T-helper 2 cell (primary cell): ENCODE data around the gene ANKRD34B.
"Not testable (repeated sequence)": the region's sequence is repeated elsewhere in the genome, so short reads cannot be mapped to it uniquely, and the experiment has no call there.

Experiments
- DNase-seq, 5 experiments: peaks; one replicate each; pipeline versions ENCODE4 v3.0.0 to v3.0.0-alpha.2; 2012 to 2022
- total RNA-seq, 2 donors: gene quantifications; one replicate each; lab custom pipeline; 2026; lab: John Stamatoyannopoulos, UW

The ANKRD34B gene
- 0 reads per million in 2 donors for total RNA-seq

DNA sequence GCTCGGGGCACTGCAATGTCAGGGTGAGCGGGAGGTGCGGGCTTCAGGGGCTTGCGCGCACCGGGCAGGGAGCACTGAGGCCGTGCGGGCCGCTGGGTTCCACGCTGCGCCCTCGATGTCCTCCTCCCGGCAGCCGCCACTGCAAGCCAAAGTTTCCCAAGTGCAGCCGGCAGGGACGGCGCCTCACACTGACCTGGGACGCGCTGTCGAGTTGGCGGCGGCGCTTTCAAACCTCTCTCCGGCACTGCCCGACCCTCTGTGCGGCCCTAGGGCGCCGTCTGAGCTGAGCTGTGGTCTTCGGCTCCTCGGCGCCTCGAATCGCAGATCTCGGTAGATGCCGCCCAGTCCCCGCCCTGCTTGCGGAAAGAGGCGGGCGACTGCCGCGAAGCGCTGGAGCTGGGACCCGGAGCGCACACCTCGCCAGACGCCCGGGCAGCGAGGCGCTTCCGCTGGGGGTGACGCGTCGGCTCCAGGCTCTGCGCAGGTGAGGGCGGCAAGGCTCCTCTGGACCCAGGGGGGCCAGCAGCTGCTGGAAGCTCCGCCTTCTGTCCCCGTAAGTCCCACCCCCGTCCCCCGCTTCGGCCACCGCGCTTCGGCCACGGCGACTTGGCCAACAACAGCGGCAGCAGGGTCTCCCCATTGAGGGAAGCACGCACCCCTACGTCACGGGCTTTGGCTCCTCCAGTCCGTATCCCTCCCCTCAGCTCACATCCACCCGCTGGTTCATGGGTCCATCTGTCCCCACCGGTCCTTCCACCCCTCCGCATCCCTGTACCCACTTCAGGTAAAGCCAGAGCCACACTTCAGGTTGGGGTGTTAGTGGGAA lies at the start of gene ANKRD34B:
TSS of gene ANKRD34B (minus strand) at position 320 of the 826 bp plus-strand sequence. CDS start 10,261 bp downstream, outside the sequence.
- peak in 1 of 5 experiments; percentile 85 for DNase-seq

DNA sequence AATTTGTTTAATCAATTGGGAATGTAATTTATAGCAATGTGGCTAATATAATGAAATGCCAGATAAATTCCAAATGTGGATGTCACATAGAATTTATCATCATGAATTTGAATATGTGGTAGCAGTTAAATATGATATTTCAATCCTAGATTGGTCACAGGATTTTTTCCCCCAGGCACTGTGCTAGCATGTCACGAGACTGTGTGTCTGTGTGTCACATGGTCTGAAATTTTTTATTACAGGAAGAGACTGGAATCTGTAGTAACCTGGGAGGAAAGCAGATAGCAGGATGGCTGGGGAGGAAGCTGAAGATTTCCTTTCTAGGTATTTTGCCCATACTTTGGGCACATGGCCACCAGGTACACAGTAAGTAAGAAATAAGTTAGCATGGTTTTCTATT lies 49.0 kb upstream of the ANKRD34B start:
- no peak for DNase-seq

DNA sequence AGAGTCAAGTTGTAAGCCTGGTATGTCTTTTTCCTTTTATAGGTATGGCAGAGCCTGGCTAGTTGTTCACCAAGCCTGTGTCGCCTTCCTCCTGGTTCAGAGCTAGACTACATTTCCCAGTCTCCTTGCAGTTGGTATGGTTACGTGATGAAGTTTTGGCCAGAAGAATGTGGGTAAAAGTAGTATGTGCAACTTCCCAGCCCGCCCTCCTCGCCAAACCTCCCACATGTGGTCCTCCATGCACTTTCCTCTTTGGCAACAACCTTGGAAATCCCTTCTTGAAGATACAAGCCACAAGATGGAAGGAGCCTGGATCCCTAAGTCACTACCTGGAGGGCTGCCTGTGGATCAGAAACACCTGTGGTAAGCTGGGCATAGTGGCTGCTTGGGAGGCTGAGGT lies 48.4 kb upstream of the ANKRD34B start:
- DNase-seq = no peak

DNA sequence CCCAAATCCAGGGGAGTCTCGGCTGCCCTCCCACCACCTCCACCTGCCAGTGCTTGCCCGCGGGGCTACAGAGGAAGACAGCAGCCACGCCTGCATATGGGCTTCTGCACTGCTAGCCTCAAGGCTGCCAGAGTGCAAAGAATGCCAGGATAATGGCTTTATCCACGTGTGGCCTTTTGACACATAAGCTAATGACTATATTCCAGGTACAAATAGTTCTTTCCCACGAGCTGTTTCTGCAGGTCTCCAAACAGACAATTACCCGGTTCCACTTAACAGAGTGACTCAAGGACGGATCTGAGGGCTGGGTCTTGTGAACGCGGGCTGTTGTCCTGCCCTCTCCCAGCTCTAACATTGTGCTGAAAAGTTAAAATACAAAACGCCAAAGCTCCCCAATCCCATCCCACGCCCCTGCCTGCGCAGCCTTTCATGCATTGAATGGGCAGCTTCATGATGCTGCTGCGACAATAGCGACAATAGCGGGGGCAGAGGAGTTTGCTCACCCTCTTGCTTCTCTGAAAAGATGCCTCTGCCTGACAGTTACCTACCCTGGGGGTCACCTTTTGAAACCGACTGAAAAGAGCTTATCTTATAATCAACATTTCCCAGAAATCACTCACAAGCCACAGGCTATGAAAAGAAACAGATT lies 45.3 kb upstream of the ANKRD34B start:
- DNase-seq = no peak

DNA sequence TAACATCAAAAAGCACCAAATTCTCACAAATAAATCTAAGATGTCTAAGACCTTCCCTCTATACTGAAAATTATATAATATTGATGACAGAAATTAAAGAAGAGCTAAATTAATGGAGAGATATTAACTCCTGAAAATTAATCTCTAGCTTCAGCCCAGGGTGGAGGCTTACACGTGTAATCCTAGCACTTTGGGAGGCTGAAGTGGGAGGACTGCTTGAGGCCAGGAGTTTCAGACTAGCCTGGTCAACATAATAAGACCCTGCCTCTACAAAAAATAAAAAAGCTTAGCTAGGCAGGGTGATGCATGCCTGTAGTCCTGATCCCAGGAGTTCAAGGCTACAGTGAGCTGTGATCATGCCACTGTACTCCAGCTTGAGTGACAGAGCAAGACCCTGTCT lies 39.6 kb upstream of the ANKRD34B start:
- no peak for DNase-seq

DNA sequence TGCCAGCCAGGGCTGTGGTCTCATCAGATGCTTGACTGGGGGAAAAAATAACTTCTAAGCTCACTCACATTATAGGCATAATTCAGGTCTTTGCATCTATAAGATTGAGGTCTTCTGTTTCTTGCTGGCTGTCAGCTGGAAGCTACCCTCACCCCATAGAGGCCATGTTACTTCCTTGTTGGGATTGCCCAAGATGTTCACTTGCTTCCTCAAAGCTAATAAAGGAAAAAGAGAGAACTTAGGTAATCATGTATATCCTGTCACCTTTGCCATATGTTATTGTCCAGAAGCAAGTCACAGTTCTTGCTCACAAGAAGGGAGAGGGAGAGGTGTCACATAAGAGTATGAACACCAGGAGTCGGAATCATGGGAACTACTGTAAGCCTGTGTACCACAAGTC lies 38.7 kb upstream of the ANKRD34B start:
- DNase-seq = no peak

DNA sequence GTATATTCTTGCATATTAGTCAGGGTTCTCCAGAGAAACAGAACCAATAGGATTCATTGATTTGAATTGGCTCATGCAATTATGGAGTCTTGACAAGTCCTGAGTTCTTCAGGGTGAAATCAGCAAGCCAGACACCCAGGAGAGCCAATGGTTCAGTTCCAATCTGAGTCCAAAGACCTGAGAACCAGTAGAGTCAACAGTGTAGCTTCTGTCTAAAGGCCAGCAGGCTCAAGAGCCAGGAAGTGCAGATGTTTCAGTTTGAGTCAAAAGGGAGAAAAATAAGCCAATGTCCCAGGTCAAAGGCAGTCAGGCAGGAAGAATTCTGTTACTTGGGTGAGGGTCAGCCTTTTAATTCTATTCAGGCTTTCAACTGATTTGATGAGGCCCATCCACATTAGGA lies 37.8 kb upstream of the ANKRD34B start:
- DNase-seq = no peak

DNA sequence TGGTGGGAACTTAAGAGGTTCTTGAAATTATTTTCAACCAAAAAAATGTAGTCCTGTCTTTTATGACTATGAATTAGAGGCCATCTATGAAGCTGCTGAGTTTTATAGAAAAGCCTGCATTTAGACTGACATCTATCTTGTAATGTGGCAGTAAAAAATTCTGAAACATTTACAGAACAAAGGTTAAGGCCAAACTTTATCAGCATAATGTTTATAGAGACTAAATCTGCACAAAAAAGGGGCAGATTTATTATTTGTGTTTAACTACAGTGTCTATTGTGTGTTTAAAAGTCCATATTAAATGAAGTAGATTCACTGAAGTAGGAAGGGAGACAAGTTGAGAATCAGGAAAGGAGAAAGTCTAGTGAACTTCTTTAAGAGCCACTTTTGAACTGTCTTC lies 37.3 kb upstream of the ANKRD34B start:
- no peak for DNase-seq

DNA sequence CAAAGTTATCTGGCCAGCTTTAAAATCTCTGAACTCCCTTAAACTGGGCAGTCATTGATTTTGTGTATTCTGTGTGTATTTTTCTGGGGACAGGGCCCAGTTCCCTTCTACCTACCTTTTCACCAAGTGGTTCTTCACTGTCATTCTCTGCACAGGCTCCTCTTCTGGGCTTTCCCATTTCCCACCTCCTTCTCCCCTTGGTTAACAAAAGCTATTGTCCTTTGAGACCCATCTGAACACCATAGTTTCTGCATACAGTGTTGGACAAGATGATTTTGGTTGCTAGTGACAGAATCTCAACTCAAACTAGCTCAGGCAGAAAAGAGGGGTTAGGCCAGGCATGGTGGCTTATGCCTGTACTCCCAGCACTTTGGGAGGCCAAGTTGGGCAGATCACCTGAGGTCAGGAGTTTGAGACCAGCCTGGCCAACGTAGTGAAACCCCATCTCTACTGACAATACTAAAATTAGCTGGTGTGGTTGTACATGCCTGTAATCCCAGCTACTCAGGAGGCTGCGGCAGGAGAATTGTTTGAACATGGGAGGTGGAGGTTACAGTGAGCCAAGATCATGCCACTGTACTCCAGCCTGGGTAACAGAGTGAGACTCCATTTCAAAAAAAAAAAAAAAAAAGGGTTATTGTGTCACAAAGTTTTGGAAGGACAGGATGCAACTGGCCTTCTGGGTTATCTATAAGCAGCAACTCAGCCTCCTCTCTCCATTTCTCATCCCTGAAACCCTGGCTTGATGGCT lies 31.0 kb upstream of the ANKRD34B start:
- DNase-seq = peak in 1 of 5 experiments; percentile 24

DNA sequence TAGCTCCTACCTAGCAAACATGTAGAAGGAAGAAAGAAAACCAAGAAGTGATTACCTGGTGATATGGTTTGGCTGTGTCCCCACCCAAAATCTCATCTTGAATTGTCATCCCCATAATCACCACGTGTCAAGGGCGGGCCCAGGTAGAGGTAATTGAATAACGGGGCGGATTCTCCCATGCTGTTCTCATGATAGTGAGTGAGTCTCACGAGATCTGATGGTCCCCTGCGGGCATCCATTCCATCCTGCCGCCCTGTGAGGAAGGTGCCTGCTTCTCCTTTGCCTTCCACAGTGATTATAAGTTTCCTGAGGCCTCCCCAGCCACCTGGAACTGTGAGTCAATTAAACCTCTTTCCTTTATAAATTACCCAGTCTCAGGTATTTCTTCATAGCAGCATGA lies 27.4 kb upstream of the ANKRD34B start:
- DNase-seq = no peak

DNA sequence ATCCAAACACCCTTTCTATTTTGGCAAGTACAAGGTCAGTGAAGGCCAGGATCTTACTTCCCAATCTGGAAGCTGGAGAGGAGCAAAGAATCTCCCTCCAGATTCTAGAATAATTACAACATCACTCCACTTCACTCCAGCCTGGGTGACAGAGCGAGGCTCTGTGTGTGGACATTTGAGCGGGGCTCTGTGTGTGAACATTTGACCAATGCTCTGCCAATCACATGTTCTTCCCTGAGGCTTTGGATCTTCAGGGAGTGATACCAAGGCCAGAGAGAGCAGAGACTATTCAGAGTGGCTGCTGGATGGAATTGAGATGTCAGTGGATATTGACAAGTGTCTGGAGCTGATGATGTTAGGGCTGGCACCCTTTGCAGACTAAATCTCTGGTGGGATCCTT lies 24.7 kb upstream of the ANKRD34B start:
- no peak for DNase-seq

DNA sequence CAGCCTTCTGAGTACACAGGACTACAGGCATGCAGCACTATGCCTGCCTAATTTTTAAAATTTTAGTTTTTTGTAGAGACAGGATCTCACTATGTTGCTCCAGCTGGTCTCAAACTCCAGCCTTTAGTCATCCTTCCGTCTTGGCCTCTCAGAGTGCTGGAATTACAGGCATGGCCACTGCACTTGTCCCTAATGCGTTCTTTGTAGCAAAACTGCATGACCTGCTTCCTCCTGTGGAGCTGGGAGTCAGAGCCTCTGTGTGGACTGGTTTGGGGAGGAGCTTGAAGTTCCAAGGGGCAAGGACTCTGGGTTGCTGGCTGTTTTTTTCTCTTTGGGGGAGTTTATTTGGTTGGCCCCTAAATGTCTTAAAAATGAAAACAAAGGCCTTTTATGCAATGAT lies 22.7 kb upstream of the ANKRD34B start:
- no peak for DNase-seq

DNA sequence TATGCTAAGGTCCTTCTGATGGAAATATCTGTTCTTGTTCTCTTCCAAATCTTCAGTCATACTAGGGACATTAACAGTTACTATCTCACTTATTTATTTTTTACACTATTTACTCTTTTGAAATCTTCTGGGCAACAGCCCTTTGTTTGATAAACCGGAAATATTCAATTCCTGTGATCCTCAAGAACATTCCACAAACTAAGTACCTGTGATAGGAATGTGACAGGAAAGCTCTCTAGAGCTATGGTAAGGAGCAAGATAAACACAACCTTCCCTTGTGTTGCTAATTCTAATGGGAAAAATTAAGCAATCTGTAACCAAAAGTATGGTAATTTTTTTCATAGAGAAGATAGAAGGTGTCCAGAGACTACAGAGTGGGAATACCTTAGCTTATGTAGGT lies 22.0 kb upstream of the ANKRD34B start:
- DNase-seq = no peak

DNA sequence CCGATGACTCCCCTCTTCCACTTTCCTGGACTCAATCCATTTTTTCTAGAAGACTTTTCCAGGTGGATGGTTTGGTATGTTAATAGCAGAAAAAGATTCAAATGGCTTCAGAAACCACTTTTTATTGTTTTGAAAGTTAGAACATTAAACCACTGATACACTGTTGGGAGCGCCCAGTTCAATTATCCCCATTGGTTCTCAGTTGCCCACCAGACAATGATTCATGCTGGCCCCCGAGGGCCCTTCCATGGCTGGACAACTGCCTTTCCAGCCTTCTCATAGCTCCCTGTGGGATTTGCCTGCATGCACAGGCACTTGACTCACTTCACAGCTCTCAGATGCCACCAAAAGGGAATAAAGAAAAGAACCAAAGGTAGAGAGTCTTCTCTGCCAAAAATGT lies 21.3 kb upstream of the ANKRD34B start:
- DNase-seq = no peak

DNA sequence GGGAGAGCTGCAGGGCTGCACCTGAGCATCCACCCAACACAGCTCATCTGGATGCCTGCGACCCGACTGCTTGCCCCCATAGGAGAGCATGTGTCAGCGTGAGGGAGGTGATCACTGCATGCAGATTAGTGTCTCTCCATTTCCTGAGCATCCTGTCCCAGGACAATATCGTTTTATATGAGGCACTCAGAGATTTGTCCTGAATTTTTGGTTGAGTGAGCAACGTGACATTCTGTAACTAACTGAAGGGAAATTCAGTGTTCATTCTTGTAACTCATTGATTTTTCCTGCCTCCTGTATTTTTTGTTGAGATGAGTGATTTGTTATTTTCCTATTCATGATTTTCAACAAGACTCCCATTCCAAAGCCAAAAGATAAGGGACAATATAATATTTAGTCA lies 20.7 kb upstream of the ANKRD34B start:
- no peak for DNase-seq

DNA sequence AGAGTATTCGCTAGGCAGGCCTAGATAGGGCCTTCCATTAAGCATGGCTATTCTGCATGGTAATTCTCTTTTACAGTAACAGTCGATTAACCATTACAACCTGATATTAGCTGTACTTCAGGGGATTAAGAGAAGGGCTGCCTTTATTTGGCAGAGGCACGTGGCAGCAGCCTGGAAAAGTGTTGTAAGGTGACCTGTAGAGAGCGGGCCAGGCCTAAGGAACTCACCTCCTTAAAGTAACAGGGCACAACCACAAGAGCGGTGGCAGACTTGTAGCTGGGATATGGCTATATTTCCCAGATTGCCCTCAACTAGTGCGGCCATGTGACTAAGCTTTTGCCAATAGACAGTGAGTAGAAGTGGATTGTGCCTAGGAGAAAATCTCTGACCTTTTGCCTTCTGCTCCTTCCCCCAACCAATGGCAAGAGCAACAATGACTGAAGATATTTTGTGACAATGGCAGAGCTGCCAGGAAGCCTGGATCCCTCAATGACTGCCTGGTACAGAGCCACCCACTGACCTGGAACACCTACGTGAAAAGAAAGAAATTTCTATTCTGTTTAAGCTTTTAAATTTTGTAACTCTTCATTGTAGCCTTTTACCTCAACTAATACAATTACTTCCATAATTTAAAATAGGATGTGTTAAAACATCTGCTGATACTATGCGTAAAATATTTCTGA lies 18.9 kb upstream of the ANKRD34B start:
- DNase-seq = no peak

DNA sequence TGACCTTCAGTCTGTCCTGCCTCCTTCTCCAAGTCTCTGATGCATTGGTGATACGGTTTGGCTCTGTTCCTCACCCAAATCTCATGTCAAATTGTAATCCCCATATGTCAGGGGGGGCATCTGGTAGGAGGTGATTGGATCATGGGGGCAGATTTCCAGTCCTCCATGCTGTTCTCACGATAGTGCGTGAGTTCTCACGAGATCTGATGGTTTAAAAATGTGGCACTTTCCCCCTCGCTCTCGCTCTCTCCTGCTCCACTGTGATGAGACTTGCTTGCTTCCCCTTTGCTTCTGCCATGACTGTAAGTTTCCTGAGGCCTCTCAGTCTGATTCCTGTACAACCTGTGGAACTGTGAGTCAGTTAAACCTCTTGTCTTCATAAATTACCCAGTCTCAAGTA lies 14.7 kb upstream of the ANKRD34B start:
- no peak for DNase-seq

DNA sequence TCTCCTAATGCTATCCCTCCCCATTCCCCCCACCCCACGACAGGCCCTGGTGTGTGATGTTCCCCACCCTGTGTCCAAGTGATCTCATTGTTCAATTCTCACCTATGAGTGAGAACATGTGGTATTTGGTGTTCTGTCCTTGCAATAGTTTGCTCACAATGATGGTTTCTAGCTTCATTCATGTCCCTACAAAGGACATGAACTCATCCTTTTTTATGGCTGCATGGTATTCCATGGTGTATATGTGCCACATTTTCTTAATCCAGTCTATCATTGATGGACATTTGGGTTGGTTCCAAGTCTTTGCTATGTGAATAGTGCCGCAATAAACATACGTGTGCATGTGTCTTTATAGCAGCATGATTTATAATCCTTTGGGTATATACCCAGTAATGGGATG lies 10.2 kb upstream of the ANKRD34B start:
- DNase-seq = not testable (repeated sequence)

DNA sequence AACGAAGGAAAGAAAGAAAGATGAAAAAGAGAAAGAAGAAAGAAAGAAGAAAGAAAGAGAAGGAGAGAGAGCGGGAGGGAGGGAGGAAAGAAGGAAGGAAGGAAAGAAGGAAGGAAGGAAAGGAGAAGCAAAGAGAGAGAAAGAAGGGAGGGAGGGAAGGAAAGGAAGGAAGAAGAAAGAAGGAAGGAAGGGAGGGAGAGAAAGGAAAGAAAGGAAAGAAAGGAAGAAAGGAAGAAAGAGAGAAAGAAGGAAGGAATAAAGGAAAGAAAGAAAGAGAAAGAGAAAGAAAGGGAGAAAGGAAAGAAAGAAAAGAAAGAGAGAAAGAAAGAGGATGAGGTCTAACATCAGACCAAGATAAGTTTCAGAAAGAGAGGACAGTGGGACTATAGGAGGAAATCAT lies 9.0 kb upstream of the ANKRD34B start:
- DNase-seq = no peak

DNA sequence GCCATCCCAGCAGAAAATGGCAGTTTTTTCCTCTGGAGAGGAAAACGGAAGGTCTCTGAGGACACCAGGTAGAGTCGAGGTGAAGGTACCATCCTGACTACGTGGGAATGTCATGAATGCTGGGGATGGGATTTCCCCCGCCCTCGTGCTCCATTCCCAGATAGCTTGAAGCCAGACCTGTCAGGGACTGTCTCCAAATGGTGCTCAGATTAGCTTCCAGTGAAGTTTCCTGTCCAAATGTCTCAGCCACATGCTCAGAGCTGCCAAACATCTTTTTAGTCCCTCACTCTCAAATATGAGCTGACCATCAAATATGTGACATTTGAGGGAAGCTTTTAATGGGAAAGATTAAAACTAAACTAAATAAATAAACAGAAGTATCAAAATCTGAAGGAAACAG lies 7.6 kb upstream of the ANKRD34B start:
- no peak for DNase-seq

DNA sequence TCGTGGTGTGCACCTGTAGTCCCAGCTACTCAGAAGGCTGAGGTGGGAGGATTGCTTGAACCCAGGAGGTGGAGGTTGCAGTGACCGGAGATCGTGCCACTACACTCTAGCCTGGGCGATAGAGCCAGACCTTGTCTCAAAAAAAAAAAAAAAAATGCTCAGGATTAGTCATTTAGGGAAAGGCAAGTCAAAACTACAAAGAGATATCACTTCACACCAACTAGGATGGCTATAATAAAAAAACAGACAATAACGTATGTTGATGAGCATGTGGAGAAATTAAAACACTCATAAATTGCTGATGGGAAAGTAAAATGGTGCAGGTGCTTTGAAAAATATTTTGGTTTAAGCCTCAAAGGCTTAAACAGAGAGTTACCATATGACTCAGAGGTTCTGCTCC lies 6.3 kb upstream of the ANKRD34B start:
- peak in 1 of 5 experiments; percentile 74 for DNase-seq

DNA sequence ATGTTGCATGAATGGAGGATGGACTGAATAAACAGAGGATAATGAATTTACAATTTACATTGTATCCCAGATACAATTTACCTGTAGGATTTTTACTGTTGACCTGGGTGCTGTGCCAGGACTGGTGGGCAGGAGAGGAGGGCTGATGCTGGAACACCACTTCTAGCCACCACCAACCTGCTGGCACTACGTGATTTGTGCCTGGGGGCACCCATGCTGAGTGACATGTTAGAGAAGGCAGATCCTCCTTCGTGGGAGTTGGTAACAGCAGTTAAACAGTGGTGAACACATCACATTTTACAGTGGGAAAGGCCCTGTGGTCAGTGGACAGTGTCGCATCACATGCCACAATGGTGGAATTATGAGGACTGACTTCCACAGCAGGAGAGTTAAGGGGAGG lies 3.0 kb upstream of the ANKRD34B start:
- no peak for DNase-seq
